Middle frontal gyrus (tissue), 1 donor: Measurements from ENCODE around the gene OBSL1.

Source experiments
- DNase-seq: peaks from one replicate; pipeline ENCODE4 v3.0.0-alpha.2; 2015; ENCODE audit warnings: low spot score; ENCODE audit errors: extremely low spot score

Gene OBSL1

DNA sequence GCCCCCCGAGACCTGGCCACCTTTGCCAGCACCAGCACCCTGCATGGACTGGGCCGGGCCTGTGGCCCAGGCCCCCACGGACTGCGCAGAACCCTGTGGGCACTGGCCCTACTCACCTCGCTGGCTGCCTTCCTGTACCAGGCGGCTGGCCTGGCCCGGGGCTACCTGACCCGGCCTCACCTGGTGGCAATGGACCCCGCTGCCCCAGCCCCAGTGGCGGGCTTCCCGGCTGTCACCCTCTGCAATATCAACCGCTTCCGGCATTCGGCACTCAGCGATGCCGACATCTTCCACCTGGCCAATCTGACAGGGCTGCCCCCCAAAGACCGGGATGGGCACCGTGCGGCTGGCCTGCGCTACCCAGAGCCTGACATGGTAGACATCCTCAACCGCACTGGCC is 56.5 kb downstream of the OBSL1 start:
- DNase-seq = no peak

DNA sequence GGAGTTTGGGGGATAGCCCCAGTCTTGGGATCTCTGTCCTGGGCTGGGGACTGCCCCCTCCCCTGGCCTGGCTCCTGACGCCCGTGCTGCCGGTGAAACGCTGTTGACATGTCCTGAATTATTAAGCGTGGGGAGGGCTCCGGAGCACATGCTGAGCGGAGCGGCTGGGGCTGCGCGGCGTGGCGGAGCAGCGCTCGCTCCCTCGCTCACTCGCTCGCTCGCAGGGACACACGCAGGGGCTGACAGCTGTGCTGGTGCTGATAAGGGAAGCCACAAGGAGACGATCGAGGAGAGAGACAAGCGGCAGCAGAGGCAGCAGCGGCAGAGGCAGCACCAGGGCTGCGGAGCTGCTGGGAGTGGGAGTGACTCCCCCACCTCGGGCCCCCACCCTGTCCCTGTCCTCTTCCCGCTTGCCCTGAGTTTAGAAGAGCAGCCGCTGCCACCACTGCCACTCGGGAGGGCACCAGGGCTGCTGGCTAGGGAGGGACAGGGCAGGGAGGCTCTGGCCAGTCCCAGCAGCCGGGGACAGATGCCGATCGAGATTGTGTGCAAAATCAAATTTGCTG is 57.1 kb downstream of the OBSL1 start, which contains the start of gene ASIC4:
Gene ASIC4, plus strand, starts transcription at position 287 of the 566 bp plus-strand sequence. Its CDS starts 243 bp downstream, at position 530.
- no peak for DNase-seq

DNA sequence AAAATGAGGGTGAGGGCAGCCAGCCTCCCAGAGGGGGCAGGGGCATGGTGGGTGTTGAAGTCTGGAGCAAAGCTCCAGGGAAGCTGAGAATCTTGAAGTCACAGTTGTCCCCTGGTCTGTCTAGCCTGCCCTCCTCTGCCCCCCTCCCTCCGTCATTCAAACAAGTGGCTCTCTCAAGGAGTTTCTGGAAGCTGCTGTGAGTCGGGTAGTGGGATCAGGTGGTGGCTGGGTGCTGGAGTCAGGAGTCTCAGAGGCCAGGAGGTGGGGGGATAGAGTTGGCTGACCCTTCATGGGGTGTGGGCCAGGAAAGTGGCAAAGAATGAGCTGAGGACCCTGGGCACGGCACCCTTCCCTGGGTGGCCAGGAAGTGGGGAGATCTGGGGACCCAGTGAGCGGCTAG is 57.6 kb downstream of the OBSL1 start:
- no peak for DNase-seq

DNA sequence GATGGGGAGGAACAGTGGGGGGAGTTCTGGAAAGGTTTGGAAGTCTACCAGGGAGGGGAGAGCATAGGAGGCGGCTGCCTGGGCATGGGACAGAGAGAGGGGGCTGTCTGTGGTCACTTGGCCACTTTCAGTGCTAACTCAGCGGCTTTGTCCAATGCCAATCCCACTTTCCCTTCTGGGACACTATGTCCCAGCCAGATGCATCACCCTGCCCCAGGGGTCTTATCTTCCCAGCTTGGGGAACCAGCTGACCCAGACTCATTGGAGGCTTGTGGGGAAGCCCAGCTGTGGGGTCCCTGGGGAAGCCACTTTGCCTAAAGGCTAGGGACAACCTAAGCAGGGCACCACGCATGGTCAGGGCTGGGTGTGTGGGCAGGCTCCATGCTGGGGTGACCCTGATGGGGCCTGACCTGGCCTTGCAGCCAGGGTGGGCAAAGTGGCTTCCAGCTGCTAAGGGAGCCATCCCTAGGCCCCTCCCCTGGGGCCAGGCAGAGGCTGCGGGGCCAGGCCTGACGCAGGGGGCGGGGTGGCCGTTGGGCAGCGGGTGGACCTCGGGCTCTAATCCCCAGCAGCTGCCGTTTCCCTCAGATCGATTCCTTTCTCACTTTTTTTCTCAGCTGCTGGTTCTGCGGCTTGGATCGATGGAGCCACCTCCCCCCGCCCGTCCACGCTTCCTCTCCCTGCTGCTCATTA is 58.7 kb downstream of the OBSL1 start:
- no peak for DNase-seq

DNA sequence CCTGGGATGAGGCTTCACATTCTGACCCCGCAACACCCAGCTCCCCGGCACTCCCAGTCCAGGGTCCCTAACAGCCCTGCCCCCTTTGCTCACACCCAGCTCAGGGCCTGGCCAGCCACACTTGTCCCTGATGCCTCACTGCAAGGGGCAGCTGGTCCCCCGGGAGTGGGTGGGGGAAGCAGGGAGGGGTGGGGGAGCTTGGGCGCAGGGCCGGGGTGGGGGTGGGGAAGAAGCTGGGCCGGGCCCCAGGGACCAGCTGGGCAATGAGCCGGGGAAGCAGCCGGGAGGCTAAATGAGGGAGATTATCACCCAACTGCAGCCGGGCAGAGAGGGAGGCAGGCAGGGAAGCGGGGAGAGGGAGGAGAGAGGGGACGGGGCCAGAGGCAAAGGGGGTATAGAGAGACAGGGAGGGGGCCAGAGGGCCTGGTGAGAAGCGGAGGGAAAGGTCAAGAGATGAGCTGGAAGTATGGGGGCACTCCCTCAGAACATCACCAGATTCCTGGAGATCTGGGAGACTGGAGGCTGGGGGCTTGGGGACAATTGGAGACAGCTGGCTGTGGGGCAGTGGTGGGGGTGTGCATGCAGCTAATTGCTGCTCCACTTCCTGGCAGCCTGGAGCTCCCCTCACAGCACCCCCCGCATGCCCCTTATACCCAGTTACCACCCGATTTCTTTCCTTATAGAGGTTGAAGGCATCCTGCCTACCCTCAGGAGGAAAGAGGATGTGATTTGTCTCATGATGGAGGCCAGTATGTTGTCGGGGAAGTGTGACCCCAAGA is 59.6 kb downstream of the OBSL1 start:
- no peak for DNase-seq

DNA sequence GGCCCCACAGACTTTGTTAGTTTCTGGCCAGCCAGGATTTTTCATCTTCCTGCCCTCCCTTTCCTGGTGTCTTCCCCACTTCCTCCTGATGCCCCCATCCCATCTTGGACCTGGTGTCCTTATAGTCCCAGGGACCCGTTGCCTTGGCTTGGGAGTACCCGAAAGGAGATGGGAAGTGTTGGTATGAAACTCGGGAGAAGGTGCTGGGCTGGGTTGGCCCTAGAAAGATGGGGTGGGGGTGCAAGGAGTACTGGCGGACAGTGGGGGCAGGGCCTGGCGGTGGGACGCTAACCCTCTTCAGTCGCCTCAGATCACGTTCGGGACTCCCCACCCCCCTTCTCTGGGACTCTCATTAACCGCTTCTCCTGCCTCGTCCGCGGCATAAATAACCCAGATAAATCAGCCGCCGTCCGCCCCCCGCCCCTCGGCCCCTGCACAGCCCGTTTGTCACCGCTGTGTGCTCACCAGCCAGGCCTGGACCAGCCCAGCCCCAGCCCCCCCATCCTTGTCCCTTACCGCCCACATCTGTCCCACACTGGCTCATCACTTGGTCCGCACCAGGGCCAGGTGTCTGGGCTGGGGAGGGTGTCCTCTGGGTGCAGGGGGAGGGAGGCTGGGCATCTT is 60.7 kb downstream of the OBSL1 start:
- no peak for DNase-seq

DNA sequence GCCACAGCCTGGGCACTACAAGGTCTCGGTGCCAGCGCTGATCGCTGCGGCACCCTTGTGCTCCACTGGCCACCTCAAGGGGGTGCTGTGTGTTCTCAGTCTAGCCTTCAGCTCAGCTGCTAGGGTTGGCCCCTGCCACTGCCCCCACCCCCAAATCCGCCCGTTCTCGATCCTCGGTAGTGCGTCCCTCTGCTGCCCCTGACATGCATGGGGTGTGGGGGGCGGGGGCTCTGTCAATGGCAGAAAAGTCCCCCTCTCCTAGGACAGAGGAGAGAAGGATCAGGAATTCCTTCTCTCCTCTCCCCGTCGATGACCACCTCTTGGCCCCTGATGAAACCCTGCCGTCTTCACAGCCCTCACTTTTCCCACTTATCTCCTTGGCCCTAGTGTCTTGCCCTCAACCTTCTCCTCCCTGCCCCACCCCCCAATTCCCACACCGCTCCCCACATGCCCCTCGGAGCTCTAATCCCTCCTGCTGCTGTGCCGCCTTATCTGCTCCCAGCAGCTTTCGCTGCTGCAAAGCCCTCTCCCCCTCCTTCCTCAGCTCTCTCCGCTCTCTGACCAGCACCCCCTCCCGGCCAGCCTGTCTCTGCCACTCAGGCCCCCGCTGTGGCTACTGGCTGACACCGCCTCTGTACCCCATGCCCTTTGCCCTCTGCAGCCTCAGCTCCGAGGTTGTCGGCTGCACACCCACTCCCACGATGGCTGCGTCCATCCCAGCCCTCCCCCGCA is 61.4 kb downstream of the OBSL1 start:
- DNase-seq = no peak

DNA sequence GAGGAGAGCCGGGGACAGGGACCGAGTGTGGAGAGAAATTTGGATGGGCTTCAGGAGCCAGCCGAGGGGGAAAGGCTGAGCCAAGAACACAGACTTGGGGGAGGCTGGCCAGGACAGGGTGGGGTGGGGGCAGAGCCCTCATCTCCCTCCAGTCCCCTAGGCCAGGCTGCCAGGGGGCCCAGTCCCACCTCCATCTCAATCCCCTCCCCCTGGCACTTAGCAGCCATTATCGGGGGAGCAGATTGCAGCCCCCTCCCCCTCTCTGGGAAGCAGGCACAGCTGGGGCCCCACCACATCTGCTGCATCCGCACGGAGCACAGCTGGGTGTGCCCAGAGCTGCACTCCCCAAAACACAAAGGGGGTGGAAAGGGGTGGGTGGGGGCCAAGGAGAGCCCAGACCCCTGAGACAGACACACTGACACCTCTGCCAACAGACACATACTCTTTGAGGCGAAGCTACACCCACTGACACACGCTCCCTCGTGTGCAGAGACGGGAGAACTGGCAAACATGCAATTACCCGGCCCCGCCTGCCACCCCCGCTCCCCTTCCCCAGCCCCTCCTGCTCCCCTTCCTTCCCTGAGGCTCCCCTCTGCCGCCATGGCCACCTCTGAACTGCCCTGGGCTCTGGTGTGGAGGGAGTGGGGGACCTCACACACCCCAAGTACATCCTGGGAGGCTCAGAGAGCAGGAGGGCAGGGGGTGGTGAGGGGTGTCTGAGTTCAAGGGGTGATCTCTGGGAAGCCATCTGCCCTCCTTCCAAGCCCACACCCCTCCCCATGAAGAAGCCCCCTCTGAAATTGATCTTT is 62.2 kb downstream of the OBSL1 start:
- no peak for DNase-seq

DNA sequence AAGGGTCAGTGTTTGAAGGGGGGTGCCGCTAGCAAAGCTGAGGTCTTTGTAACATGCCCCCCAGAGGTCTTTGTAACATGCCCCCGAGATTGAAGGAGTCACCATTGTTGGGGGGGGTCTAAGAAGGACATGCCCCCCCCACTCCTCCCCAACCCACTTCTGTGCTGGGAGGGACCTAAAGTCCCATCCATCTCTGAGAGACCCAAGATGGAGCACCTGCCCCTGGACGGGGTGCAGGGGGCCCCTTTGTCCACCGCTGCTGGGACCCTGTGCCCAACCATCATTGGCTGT is 63.0 kb downstream of the OBSL1 start:
- no peak for DNase-seq

DNA sequence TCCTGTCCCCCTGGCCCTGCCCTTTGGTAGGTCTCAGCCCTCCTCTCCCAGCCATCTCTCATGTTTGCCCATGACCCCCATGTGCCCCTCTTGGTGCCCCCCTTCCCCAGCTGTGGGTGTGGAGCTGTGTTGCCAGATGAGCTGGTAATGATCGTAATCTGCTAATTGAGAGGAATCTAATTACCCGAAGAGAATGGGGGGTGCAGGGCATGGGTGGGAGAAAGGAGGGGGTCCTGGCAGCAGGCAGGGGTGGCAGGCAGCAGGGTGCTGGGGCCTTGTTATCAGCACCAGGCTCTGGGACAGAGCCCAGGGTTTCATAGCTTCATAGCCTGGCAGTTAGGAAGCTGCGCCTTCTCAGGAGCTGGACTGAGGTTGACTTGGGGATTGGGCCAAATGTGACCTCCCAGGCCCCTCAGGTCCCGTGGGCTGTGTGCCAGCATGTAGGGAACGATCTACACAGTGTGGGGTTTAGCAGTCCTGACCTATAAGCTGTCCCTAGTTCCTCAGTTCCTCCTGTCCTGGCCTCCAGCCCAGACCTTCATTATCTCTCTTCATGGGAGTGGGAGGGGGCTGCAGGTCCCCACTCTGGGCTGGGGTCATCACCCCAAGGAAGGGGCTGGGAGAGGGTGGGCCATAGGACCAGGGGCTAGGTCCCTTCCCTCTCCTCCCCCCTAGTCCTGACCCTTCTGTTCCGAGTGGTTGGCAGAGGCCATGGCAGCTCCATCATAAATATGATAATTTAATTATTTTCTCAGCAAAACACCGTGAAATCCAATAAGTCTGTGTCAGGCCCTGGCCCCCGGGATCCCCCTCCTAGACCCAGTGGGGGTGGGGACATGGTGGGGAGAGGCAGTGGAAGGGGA is 63.5 kb downstream of the OBSL1 start:
- no peak for DNase-seq

DNA sequence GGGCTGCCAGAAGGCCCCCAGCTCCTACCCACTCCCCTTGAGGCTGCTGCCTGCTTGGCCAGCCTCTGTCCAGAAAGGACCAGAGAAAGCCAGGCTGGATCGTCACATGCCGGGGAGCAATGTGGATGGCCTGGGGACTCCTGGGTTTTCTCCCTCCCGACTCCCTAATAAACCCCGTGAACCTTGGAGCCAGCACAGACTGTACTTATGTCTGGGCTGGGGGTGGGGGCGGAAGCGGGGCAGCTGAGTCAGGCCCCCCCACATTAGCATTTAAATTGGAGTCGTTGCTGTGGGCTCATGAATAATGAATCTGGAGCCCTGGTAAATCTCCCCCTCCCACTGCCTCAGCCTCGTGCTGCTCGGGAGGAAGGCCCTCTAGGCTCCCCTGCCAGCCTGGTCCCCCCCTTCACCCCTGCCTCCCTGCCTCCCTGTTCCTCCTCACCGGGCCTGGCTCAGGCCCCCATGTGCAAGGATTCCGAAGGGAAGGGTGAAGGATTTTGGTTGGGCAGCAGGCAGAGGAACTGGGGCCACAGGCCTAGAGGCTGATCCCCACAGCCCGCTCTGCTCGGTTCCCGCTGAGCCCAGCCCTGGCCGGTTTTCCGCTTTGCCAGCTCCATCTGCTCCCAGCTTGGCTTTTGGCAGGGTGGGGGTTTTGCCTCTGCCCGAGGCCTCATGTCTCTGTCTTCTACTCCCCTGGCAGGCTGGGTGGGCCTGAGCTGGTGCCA is 64.4 kb downstream of the OBSL1 start:
- no peak for DNase-seq

DNA sequence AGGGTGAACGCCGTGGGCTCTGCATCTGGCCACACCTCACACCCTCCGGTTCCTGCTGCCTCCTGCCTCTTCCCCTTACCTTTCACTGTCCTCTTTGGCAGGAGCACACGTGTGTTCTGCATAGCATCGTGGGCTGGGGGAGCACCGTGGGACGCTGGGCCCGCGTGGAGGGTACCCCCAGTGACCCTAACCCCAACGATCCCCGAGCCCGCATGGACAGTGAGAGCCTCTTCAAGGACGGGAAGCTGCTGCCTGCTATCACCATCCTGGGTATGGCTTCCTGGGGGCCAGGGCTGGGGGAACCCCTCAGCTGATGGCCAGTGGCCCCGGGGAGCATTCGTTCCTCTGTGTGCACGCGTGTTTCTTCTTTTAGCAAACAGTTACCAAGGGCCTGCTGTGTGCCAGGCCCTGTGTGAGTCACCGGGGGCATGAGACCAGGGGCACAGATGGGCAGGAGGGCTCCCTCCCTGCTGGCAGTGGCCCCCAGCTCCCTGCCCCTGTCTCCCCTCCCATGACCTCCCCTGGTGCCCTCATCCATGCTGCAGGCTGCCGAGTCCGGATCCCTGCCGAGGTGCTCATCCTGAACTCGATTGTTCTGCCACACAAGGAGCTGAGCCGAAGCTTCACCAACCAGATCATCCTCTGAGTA is 65.1 kb downstream of the OBSL1 start:
- DNase-seq = no peak

DNA sequence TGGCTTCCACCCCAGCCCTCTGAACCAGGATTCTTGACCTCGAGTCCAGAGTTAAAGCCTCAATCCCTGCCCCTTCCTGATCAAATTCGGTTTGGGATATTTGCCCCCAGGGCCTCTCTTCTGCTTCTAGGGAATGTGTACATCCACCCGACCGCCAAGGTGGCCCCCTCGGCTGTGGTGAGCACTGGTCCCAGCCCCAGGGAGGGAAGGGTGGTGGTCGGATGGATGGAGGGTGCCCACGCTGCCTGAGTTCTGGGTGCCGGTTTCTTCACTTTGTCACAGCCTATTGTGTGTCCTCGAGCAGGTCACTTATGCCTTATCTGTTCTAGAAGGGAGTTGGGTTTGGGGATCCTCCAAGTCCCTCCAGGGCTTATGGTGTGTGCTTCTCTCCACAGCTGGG is 65.8 kb downstream of the OBSL1 start:
- DNase-seq = no peak

DNA sequence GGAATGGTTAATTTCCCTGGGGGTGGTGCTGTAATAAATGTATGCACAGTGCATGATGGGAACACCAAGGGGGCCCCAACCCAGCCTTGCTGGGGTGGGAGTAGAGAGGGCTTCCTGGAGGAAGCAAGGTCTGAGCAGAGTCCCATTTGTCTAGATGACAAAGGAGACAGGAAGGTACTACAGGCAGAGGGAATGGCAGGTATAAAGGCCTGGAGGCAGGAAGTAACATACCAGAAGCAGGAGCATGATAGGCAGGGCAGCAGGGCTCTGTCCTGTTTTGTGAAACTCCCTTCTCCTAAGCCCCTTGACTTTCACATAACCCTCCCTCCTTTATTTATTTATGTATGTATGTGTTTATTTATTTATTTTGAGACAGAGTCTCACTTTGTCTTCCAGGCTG is 68.7 kb downstream of the OBSL1 start:
- DNase-seq = no peak

DNA sequence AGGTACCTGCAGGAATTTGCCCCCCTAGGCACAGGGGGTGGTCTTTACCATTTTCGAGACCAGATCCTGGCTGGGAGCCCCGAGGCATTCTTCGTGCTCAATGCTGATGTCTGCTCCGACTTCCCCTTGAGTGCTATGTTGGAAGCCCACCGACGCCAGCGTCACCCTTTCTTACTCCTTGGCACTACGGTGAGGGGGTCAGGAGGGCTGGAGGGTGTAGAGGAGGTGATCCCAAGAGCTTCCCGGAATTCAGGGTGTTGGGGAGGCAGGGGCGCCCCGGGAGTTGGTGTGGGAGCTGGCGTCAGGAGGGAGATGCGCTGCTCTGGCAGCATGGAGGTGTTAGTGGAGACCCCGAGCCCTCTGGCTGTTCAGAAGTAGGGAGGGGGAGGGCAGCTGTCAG is 69.5 kb downstream of the OBSL1 start:
- DNase-seq = no peak
